Upper lobe of right lung (tissue), 1 donor: ENCODE data around the gene DUSP7. TPM values are rescaled to one million over a fixed set of nuclear protein-coding genes. Genes with fewer than 3 reads are reported as not detected.

ENCODE experiments used
- ATAC-seq: fragments of 200-7000 bp; cut with Tn5 transposase; one replicate; pipeline ENCODE4 v1.9.1; 2020; ENCODE audit warnings: mild to moderate bottlenecking, moderate library complexity
- DNase-seq: peaks from one replicate; pipeline ENCODE4 v3.0.0-alpha.2; 2020
- H3K27ac ChIP-seq: fragments of 200-600 bp; one replicate; pipeline ENCODE4 v1.8.0; 2022
- H3K27me3 ChIP-seq: fragments of 200-600 bp; one replicate; pipeline ENCODE4 v1.8.0; 2022; ENCODE audit warnings: mild to moderate bottlenecking
- H3K36me3 ChIP-seq: fragments of 200-600 bp; one replicate; pipeline ENCODE4 v1.8.0; 2022
- H3K4me1 ChIP-seq: fragments of 200-600 bp; one replicate; pipeline ENCODE4 v1.8.0; 2022
- H3K4me3 ChIP-seq: fragments of 200-600 bp; one replicate; pipeline ENCODE4 v1.8.0; 2022; ENCODE audit warnings: mild to moderate bottlenecking
- H3K9me3 ChIP-seq: fragments of 200-600 bp; one replicate; pipeline ENCODE4 v1.8.0; 2022
- CTCF ChIP-seq: fragments of 200-600 bp; IDR thresholded peaks from one replicate; pipeline ENCODE4 v1.8.0; 2022; ENCODE audit warnings: antibody characterized with exemption
- intact Hi-C: fragments of 100-400 bp; cut with DNase I; formaldehyde crosslinking; loops from one replicate; pipeline ENCODE4 v1.11.0; 2022
- total RNA-seq: library from RNA; stranded (reverse); fragmentation: NEBNext Ultra II Directional; extraction: Animal tissue kit (Norgen Biotek cat#: 25700); gene quantifications from one replicate; pipeline ENCODE4 v1.2.1, GENCODE V29; 2021
- donor health status: DM: no; HTN: yes; CAD: no; lungs with severe emphysema.

DUSP7 gene
- total RNA-seq, 1 donor from 2014 or later, result 40.7 TPM

GRCh38 chr3:52007291-52007690 is 49.1 kb downstream of the DUSP7 start:
- TF ChIP-seq CTCF, result no peak

DNA sequence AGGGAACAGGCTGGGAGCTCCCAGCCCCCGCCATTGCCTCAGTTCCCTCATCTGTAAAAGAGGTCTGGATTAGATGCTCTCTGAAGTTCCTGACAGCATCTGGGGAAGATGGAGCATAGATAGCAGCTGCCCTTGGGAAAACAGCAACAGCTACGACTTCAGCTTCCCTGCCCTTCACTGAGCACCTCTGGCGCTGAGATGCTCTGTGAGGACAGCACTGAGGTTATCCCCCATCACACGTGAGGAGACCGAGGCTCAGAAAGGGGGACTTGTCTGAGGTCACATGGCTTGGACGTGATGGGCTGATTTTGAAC is 49.6 kb downstream of the DUSP7 start:
- Histone ChIP-seq H3K4me1 (peaks cover 14% of the 10 kb centered on the region), H3K27ac (no peak overlapping the region), H3K36me3 (no peaks in the 10 kb centered on the region), H3K9me3 (no peaks in the 10 kb centered on the region), H3K27me3 (no peaks in the 10 kb centered on the region), H3K4me3 (no peak overlapping the region)
- TF ChIP-seq CTCF, result no peak
- intact Hi-C loops, result no loop called here
- no peak for DNase-seq
- no peak for ATAC-seq

More at GRCh38 chr3:52007291-52007690, 49.1 kb downstream of the DUSP7 start:
- intact Hi-C loops, result no loop called here
- DNase-seq (no peak), ATAC-seq (no peak)
- H3K9me3 ChIP-seq, result no peaks in the 10 kb centered on the region
- peaks cover 14% of the 10 kb centered on the region for H3K4me1 ChIP-seq
- H3K27ac ChIP-seq, result no peak overlapping the region
- no peak overlapping the region for H3K4me3 ChIP-seq
- H3K36me3 ChIP-seq, result no peaks in the 10 kb centered on the region
- no peaks in the 10 kb centered on the region for H3K27me3 ChIP-seq

DNA sequence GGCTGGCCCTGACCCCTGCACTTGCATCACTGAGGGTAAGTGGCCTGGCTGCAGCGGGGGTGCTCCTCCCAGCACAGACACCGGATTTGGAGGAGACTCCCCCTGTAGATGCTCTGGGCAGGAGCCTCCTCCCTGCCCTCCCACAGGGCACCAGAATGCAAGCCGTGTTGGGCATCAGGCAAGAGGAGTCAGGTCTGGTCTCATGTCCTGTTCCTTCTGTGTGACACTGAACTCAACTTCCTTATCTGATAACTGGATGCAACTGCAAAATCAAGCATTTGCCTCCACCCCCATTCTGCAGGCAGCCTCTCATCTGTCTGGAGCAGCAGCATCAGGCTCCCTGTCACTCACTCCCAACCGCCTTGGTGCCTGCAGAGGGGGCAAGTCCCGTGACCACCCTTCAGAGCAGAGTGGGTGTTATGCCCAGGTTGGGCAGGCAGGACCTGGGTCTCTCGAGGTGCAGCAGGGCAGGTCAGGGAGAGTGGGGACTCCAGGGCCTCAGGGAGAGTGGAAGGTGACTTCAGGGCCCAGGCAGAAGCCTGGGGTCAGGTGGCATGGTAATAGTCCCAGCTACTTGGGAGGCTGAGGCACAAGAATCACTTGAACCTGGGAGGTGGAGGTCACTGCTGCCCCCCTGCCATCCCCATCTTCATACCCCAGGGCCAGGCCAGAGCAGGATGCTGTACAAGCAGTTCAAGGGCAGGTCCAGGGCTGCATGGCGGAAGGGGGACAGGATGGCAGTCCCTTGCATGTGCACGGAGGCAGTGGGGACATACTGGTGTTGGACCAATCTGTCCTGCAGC is 50.2 kb downstream of the DUSP7 start:
- no peak overlapping the region for H3K4me3 ChIP-seq
- H3K4me1 ChIP-seq, result peaks cover 14% of the 10 kb centered on the region
- no peaks in the 10 kb centered on the region for H3K9me3 ChIP-seq
- no peaks in the 10 kb centered on the region for H3K36me3 ChIP-seq
- H3K27me3 ChIP-seq, result no peaks in the 10 kb centered on the region
- intact Hi-C loops, result no loop called here
- ATAC-seq, result peak; percentile 31
- H3K27ac ChIP-seq, result peak overlapping the region; percentile 42
- no peak for TF ChIP-seq CTCF
- no peak for DNase-seq

- Histone ChIP-seq H3K4me1 (peaks cover 14% of the 10 kb centered on the region), H3K27ac (peak overlapping the region; percentile 42), H3K9me3 (no peaks in the 10 kb centered on the region), H3K27me3 (no peaks in the 10 kb centered on the region), H3K4me3 (no peak overlapping the region), H3K36me3 (no peaks in the 10 kb centered on the region)
- DNase-seq (peak; percentile 70), ATAC-seq (peak; percentile 24)
- TF ChIP-seq CTCF, result no peak
- intact Hi-C loops, result no loop called here
These were observed 50.8 kb downstream of the DUSP7 start for GRCh38 chr3:52005571-52005986.

DNA sequence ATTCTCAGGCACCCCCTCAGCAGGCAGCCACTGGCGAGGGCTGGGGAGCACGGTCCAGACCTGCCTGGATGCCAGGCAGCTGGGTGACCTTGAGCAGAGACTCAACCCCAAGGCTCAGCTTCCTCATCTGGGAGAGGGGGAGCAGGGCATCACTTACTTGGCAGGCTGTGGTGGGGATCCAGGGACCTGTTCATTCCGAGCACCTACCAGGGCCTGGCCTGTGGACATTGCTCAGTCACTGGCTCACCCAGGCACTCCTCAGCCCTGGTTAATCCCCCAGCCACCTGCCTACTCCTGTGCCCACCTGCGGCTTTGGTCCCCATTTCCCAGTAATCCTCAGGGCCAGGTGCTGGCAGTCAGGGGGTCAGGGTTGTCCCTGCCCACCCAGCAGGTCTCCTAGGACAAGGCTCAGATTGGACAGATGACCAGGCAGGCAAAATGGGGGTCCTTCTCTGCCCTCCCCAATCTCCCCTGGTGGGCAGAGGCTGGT is 51.4 kb downstream of the DUSP7 start:
- no peak for DNase-seq
- H3K27me3 ChIP-seq, result no peaks in the 10 kb centered on the region
- no peak for TF ChIP-seq CTCF
- no peak for ATAC-seq
- no peaks in the 10 kb centered on the region for H3K9me3 ChIP-seq
- intact Hi-C loops, result loop anchor here (5.0 kb wide), 3 partner anchors 47 to 142 kb away; no protein-coding TSS in a partner anchor
- peak overlapping the region; percentile 42 for H3K27ac ChIP-seq
- no peak overlapping the region for H3K4me3 ChIP-seq
- H3K36me3 ChIP-seq, result no peaks in the 10 kb centered on the region
- peaks cover 14% of the 10 kb centered on the region for H3K4me1 ChIP-seq
